Activated CD4-positive, alpha-beta T cell treated with anti-CD3 and anti-CD28 coated beads, Interleukin-2, amount 50 U/mL, for 1 hour (primary cell): ENCODE data around the gene ERG28.
"Not testable (repeated sequence)": the region's sequence is repeated elsewhere in the genome, so short reads cannot be mapped to it uniquely, and the experiment has no call there.

Source experiments
- DNase-seq: peaks from one replicate; pipeline ENCODE4 v3.0.0-alpha.2; 2020

Gene ERG28

DNA sequence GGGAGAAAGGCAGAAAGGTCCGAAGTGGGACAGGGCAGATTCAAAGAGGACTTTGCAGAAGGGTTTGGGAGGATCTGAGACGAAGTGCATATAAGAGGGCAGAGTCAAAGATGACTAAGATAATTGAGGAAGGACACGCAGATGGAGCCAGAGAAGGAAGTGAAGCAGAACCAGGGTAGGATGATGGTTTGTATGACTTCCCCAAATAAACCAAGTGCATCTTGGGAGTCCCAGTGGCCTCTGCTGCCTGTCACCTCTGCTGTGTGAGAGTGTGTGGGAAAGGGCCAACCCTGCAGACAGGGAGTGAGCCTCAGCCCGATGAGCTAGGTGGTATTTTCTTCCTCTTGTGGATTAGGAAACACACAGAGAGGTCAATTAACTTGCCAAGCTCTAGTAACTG, 45.5 kb downstream of the ERG28 start:
- DNase-seq = no peak

DNA sequence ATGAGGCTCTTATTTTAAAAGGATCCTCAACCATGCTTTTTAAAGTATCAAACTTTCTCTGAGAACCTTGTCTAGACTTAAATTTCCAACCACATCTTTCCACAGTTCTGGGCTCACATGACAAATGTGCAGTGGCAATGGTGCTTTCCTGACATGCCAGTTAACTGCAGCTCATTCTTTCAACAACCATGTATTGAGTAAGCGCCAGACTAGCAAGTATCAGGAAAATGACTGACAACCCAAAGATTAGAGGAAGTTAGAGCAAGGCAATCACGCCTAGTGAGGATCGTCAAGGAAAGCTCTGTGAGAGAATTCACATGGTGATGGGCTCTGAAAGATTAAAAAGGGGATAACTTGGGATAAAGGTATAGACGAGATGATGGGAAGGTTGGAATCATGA, 46.5 kb downstream of the ERG28 start:
- DNase-seq = no peak

DNA sequence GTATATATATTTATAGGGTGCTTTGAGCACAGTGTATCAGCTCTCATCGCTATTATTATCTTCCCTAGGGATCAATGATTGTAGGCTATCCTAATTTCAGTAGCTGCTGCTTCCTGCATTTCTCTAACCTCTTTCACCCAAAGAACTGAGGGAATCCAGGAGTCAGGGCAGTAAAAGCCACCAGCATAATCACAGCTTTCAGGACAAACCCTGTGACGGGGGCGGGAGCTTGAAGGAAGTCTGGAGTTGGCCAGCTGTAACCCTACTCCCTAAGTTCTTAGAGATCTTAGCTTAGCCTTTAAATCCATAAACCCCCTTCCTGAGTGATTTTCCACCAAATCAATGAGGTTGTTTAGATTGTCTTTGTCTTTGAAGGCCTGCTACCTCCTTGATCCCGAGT, 48.5 kb downstream of the ERG28 start:
- DNase-seq = no peak

DNA sequence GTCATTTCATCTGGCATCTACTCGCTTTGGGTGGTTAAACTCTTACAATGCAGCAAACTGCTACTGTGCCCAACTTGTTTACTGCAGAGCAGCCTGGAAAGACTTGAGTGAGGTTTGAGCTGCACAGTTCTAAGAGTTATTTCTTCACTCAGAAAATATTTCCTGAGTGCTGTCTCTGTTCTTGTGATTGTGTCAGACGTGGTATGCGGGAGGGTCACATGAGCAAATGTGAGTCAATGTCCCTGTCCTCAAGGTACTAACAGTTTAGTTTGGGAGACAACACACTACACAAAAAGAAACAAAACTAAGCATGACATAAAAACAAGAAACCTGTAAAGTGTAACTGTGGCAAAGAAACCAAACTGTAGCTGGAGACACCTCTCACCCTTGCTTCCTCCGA, 49.8 kb downstream of the ERG28 start:
- no peak for DNase-seq

DNA sequence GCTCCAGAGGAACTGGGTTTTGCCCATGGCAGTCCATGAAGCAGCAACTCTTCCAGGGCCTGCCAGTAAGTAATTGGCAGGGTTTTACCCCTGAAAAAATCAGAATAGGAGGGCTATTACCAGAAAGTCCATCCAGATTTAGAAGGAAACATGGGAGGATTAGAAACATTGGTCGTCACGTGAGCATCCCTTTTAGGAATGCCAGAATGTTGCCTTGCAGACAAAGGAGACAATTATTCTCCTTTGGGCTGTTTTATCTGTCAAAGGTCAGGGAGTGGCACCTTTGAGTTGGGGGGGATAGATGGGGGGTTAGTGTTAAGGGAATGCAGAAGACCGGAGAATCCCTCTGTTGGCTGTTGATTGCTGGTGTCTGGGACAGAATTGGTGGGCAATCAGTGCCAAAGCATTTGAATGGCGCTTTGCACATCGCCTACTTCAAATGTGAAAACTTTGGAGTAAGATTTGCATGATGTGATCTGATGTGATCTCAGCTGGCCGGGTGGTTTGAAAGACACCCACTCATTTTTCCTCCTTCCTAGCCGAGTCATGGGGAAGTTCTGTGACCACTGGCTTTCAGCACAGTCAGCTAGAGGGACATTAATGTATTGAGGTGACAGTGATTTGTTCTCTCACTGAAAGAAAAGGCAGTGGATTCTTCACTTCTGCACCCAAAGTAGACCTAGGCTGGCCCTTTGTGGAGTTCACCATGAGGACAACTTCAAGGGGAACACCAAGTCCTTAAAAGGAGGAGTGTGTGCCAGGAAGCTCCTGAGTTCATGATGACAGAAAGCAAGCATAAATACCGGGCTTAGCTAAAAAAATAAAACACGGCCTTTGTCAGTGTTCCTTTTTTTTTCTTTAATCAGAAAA, 50.8 kb downstream of the ERG28 start:
- no peak for DNase-seq

DNA sequence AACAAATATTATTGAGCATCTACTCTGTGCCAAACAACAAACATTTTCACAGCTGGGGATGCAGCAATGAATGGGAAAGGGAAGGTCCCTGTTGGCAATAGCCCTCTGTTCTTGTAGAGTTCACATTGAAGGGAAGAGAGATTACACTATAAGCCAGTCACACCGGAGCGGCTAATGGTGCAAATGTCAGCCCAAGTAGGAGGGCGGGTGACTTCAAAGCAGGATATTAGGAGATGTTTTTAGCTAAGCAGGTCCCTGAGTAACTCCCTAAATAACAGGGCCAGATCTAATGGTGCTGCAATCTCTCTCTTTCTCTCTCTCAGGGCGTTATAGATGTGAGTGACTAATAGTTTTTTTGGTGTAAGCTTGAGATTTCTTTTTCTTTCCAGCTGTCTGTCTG, 51.6 kb downstream of the ERG28 start:
- DNase-seq = no peak

DNA sequence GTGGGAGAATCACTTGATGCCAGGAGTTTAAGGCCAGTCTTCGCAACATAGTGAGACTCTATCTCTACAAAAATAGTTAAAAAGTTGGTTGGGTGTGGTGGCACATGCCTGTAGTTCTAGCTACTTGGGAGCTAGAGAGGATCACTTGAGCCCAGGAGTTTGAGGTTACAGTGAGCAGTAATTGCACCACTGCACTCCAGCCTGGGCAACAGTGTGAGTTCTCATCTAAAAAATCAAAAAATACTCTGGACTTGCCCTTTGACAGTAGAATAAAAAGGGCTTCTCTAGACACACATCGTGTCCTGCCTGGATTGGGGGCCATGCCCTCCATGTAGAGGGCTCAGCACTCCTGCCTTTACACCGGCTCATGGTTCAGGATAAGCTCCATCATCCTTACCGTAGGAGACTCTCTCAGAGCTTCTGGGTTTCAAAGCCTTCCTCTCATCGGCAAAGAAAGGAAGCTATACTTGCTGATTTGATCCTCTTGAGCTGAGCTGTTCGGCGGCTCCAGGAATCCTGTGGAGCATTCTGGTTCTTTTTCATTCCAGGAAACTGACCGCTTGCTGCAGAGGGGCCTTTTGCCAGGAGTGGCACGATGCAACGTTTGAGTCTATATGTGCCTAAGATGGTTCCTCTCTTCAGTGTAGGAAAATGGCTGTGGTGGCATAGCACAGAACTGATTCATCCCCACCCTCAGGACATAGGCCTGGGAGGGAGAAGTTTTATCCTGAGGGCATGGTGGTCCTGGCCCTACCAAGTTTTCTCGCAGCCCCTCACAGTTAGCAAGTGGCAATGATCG, 52.6 kb downstream of the ERG28 start:
- no peak for DNase-seq

DNA sequence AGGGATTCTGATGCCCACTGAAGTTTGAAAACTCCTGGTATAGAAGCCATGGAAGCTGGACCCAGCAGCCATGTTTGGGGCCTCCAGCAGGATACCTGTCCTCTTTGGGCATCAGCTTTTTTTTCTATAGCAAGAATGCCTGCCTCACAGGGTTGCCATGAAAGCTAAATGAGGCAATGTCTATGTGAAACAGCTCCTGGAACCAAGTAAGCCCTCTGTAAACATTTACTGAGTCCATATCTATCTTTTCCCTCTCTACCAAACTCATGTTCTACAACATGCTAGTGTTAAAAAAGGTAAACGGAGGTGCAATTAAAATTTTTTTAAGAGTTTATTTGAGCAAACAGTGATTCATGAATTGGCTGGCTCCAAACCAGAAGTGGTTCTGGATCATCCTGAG, 53.6 kb downstream of the ERG28 start:
- no peak for DNase-seq

DNA sequence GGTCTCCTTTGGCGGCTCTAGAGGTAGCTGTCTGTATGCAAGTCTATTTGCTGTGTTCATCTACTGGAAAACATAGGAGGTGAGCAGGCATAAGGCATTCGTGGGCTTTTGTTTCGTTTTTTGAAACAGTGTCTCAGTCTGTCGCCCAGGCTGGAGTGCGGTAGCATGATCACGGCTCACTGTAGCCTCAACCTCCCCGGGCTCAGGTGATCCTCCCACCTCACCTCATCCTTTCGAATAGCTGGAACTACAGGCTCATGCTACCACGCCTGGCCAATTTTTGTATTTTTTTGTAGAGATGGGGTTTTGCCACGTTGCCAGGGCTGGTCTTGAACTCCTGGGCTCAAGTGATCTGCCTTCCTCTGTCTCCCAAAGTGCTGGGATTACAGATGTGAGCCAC, 54.8 kb downstream of the ERG28 start:
- DNase-seq = no peak

DNA sequence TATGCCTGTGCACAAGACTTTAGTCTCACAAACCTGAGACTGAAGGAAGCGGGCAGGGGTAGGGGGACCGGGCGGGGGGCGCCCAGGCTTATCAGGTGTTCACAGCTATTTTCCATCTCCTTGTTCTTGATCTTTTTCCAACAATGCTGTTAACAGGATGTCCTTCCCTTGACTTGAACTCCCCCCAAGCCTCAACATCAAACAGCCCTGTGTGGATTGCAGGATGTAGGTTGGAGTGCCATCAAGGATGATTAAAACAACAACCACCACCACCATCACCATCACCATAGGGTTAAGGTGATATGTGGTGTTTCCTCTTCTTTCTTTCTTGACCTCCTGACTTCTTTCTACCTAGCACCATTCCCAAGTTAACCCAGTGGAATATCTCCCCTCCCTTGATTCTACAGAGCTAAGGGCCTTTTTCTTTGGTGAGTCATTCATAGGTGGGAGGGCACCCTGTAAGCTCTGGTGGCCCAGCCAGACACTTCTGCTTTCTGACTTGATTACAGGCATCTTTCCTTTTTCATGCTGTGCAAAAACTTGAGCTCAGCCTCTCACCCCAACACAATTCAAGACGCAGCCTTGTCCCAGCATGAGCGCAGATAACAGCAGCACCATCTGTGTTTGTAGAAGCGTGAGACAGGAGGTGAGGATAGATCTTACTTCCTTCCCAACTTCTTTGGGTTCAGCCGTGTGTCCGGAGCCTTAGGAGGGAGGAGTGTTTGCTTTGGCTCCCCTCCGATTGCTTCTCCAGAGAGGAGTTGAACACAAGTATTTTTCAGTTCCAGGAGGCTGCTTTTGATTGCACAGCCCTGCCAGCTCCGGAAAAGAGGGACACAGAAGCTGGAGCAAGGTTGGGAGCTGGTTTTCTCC, 55.5 kb downstream of the ERG28 start:
- DNase-seq = no peak

DNA sequence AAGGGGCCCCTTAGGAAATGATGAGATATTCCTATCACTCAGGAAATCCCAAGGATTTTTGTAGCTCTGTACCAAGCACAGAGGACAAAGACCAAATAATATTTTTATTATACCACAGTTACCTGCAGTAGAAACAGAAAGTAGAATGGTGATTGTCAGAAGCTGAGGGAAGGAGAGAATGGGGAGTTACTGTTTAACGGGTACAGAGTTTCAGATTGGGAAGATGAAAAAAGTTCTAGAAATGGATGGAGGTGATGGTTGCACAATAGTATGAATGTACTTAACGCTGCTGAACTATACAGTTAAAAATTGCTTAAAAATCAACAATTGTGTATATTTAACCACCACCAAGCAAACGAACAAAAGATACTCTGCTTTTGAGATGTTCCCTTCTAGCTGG, 58.2 kb downstream of the ERG28 start:
- no peak for DNase-seq

DNA sequence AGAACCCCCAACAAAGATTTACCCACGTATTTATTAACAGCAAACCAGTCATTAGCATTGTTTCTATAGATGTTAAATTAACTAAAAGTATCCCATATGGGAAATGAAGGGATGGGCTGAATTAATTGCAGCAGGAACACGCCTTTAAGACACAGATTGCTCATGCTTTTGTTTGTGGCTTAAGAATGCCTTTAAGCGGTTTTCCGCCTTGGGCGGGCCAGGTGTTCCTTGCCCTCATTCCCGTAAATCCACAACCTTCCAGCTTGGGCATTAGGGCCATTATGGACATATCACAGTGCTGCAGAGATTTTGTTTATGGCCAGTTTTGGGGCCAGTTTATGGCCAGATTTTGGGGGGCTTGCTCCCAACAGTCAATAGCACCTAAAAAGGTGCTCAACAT, 59.6 kb downstream of the ERG28 start:
- DNase-seq = not testable (repeated sequence)

DNA sequence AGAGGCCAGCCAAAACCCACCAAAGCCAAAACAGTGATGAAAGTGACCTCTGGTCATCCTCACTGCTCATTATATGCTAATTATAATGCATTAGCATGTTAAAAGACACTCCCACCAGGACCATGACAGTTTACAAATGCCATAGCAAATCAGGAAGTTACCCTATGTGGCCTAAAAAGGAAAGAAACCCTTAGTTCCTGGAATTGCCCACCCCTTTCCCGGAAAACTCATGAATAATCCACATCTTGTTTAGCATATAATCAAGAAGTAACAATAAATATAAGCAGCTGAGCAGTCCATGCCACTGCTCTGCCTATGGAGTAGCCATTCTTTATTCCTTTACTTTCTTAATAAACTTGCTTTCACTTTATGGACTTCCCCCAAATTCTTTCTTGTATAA, 60.6 kb downstream of the ERG28 start:
- DNase-seq = not testable (repeated sequence)
